ENCODE data around the gene MYOCOS.

The MYOCOS gene

DNA sequence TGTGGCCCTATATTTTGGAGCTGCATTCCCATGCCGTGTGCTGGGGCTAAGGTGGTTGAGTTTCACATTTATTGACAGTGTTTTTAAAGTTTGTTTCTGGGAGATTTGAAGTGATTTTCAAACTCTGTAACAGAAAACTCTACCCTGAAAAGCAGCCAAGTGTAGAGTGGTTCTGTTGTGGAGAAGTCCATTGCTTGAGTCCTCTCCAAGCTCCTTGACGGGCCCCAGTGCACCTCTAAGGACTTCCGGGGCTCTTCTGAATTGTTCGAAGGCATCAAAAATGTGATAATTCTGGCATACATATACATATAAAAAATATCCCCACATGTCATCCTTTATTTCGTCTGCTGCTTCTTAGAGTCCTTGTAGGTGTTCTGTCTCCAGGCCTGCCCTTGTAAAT is 5.0 kb downstream of the MYOCOS start:
- Histone ChIP-seq H3K27me3 (ENCODE audit: insufficient read depth, low read length) (no peaks in the 10 kb centered on the region), H3K4me3 (ENCODE audit: low read length) (no peak overlapping the region), H3K4me1 (ENCODE audit: insufficient read depth, low read length) (no peaks in the 10 kb centered on the region), H3K36me3 (ENCODE audit: insufficient read depth, low read depth, low read length) (no peaks in the 10 kb centered on the region), H3K27ac (ENCODE audit: low read length) (no peak overlapping the region), H3K9me3 (ENCODE audit: insufficient read depth, low read depth, low read length) (no peaks in the 10 kb centered on the region), H3K9ac (ENCODE audit: low read depth, low read length) (no peak overlapping the region)

DNA sequence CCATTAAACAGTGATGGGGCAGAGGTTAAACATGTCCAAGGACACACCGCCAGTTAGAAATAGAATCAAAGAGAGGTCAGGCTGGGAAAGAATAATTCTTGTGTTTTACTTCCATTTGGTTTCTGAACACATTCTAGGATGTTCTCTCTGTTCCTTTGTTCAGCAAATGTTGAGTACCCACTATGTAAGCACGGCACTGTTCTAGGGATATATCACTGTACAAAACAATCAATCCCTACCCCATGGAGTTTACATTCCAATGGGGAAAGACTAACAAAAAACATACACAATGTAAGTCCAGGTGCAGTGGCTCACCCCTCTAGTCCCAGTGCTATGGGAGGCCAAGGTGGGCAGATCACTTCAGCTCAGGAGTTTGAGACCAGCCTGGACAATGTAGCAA is 6.2 kb downstream of the MYOCOS start:
- H3K36me3 ChIP-seq (ENCODE audit: insufficient read depth, low read depth, low read length), result no peaks in the 10 kb centered on the region
- no peak overlapping the region for H3K27ac ChIP-seq (ENCODE audit: low read length)
- no peak overlapping the region for H3K4me3 ChIP-seq (ENCODE audit: low read length)
- no peak overlapping the region for H3K9ac ChIP-seq (ENCODE audit: low read depth, low read length)
- H3K4me1 ChIP-seq (ENCODE audit: insufficient read depth, low read length), result no peaks in the 10 kb centered on the region
- H3K9me3 ChIP-seq (ENCODE audit: insufficient read depth, low read depth, low read length), result no peaks in the 10 kb centered on the region
- no peaks in the 10 kb centered on the region for H3K27me3 ChIP-seq (ENCODE audit: insufficient read depth, low read length)

DNA sequence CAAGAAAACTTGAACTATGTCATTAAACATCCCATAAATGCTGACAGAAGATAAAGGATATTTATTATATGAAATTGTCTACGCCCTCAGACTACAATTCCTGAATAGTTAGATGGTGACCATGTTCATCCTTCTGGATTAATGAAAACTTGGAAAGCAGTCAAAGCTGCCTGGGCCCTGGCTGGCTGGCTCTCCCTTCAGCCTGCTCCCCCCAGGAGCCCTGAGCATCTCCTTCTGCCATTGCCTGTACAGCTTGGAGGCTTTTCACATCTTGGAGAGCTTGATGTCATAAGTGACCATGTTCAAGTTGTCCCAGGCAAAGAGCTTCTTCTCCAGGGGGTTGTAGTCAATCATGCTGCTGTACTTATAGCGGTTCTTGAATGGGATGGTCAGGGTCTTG is 13.6 kb downstream of the MYOCOS start:
- no peak overlapping the region for H3K9ac ChIP-seq (ENCODE audit: low read depth, low read length)
- H3K4me1 ChIP-seq (ENCODE audit: insufficient read depth, low read length), result peaks cover under 1% of the 10 kb centered on the region; the same call in 1 of the 2 replicates
- no peaks in the 10 kb centered on the region for H3K36me3 ChIP-seq (ENCODE audit: insufficient read depth, low read depth, low read length)
- no peak overlapping the region for H3K27ac ChIP-seq (ENCODE audit: low read length)
- H3K9me3 ChIP-seq (ENCODE audit: insufficient read depth, low read depth, low read length), result no peaks in the 10 kb centered on the region
- no peaks in the 10 kb centered on the region for H3K27me3 ChIP-seq (ENCODE audit: insufficient read depth, low read length)
- no peak overlapping the region for H3K4me3 ChIP-seq (ENCODE audit: low read length)

DNA sequence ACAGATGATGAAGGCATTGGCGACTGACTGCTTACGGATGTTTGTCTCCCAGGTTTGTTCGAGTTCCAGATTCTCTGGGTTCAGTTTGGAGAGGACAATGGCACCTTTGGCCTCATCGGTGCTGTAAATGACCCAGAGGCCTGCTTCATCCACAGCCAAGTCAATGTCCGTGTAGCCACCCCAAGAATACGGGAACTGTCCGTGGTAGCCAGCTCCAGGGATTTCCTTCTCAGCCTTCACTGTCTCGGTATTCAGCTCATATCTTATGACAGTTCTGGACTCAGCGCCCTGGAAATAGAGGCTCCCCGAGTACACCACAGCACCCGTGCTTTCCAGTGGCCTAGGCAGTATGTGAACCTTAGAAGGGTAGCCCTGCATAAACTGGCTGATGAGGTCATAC is 14.1 kb downstream of the MYOCOS start:
- Histone ChIP-seq H3K36me3 (ENCODE audit: insufficient read depth, low read depth, low read length) (no peaks in the 10 kb centered on the region), H3K27me3 (ENCODE audit: insufficient read depth, low read length) (no peaks in the 10 kb centered on the region), H3K9me3 (ENCODE audit: insufficient read depth, low read depth, low read length) (no peaks in the 10 kb centered on the region), H3K4me3 (ENCODE audit: low read length) (no peak overlapping the region), H3K27ac (ENCODE audit: low read length) (no peak overlapping the region), H3K4me1 (ENCODE audit: insufficient read depth, low read length) (peaks cover 5% of the 10 kb centered on the region; the same call in 1 of the 2 replicates), H3K9ac (ENCODE audit: low read depth, low read length) (no peak overlapping the region)

DNA sequence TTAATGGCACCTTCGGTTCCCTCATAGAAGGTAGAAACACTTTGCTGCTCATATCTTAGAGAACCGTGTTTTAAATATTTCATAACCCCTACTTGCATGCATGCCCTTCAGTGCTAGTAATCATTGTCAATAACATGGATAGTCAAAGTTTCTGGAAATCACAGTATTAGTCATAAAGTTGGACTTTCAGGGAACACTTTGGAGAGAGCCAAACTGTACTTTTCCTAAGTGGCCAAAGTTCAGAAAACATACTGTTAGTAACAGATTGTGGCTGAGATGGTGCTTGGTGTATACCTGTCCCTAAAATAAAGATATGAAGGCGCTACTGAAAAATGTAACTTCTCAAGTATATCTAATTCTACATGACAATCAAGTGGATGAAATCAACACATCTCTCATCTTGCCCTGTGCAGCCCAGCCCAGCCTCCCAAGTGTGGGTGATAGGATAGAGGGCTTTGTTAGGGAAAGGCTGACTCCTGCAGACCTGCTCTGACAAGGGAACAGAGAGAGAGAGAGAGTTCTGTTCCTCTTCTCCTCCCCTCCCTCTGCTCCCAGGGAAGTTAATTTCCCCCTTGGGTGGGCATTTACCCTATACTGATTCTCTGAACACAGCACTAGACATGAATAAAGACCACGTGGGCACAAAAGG is 16.0 kb downstream of the MYOCOS start:
- Histone ChIP-seq H3K4me3 (ENCODE audit: low read length) (no peak overlapping the region), H3K4me1 (ENCODE audit: insufficient read depth, low read length) (peaks cover 13% of the 10 kb centered on the region; the same call in 1 of the 2 replicates), H3K9ac (ENCODE audit: low read depth, low read length) (no peak overlapping the region), H3K27ac (ENCODE audit: low read length) (no peak overlapping the region), H3K36me3 (ENCODE audit: insufficient read depth, low read depth, low read length) (no peaks in the 10 kb centered on the region), H3K27me3 (ENCODE audit: insufficient read depth, low read length) (no peaks in the 10 kb centered on the region), H3K9me3 (ENCODE audit: insufficient read depth, low read depth, low read length) (no peaks in the 10 kb centered on the region)

DNA sequence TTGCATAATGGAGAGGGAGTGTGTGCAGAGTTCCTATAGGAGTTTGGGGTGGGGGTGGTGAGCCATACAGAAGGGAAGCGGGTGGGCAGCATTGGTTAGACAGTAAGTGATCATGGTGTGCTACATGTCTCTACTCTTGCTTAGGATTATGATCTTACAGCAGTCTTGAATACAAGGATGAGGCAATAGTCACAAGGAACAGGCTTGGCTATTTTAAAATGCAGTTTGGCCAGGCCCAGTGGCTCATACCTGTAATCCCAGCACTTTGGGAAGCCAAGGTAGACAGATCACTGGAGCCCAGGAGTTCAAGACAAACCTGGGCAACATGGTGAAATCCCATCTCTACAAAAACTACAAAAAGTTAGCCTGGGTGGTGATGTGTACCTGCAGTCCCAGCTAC is 18.2 kb downstream of the MYOCOS start:
- Histone ChIP-seq H3K27ac (ENCODE audit: low read length) (no peak overlapping the region), H3K9me3 (ENCODE audit: insufficient read depth, low read depth, low read length) (no peaks in the 10 kb centered on the region), H3K36me3 (ENCODE audit: insufficient read depth, low read depth, low read length) (no peaks in the 10 kb centered on the region), H3K4me3 (ENCODE audit: low read length) (no peak overlapping the region), H3K9ac (ENCODE audit: low read depth, low read length) (no peak overlapping the region), H3K4me1 (ENCODE audit: insufficient read depth, low read length) (peaks cover 13% of the 10 kb centered on the region; the same call in 1 of the 2 replicates), H3K27me3 (ENCODE audit: insufficient read depth, low read length) (no peaks in the 10 kb centered on the region)

DNA sequence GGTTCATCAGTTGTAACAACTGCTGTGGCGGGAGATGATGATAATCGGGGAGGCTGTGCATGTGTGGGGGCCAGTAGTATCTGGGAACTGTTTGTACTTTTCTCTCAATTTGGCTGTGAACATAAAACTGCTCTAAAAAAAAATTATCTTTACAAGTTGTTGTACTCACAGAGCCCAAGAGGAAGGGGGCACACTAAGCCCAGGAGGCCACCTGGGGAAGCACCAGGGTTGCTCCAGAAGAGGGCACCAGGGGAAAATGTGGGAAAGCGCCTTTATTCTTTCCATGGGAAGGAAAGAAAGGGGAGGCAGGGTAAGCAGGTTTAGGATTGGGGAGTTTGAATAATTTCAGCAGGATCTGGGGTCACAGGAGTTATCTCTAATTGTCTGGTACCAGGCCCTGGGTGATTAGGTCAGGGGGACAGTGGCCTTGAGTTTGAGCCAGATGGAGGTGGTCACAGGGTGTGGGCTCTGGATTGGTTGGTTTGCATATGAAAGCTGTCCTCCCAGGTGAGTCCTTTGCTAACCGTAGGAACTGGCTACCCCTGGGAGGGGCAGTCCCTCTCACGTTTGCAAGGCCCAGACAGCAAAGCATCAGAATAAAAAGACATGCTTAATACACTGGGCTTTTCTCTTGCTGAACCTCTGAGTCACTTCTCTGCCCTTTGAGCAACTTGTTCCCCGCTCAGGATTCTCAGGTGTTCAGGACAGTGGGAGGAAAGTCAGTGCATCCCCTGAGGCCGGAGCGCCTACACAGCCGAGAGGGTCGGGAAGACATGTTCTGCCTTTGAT is 19.2 kb downstream of the MYOCOS start:
- Histone ChIP-seq H3K9ac (ENCODE audit: low read depth, low read length) (peak overlapping the region; percentile 11; the same call in 1 of the 2 replicates), H3K4me3 (ENCODE audit: low read length) (peak overlapping the region; percentile 24; the same call in 1 of the 2 replicates), H3K27ac (ENCODE audit: low read length) (peak overlapping the region; percentile 26), H3K9me3 (ENCODE audit: insufficient read depth, low read depth, low read length) (no peaks in the 10 kb centered on the region), H3K27me3 (ENCODE audit: insufficient read depth, low read length) (no peaks in the 10 kb centered on the region), H3K4me1 (ENCODE audit: insufficient read depth, low read length) (peaks cover 13% of the 10 kb centered on the region; the same call in 1 of the 2 replicates), H3K36me3 (ENCODE audit: insufficient read depth, low read depth, low read length) (no peaks in the 10 kb centered on the region)

DNA sequence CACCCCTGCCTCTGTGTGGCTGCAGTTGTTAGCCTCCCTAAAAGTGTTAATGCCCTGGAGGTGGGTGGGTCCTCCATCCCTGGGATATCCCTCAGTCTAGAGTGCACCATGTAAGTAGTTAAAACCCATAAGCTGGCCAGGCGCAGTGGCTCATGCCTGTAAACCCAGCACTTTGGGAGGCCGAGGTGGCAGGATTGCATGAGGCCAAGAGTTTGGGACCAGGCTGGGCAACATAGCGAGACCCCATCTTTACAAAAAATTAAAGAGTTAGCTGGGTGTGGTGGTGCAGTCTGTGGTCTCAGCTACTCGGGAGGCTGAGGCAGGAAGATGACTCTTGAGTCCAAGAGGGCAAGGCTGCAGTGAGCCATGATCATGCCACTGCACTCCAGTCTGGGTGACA is 20.2 kb downstream of the MYOCOS start:
- peaks cover 13% of the 10 kb centered on the region; the same call in 1 of the 2 replicates for H3K4me1 ChIP-seq (ENCODE audit: insufficient read depth, low read length)
- no peaks in the 10 kb centered on the region for H3K9me3 ChIP-seq (ENCODE audit: insufficient read depth, low read depth, low read length)
- H3K36me3 ChIP-seq (ENCODE audit: insufficient read depth, low read depth, low read length), result no peaks in the 10 kb centered on the region
- H3K27ac ChIP-seq (ENCODE audit: low read length), result no peak overlapping the region
- 0 out of 2 replicates have a peak overlapping the region, but pooled peaks have one; percentile 11 for H3K9ac ChIP-seq (ENCODE audit: low read depth, low read length)
- H3K27me3 ChIP-seq (ENCODE audit: insufficient read depth, low read length), result no peaks in the 10 kb centered on the region
- H3K4me3 ChIP-seq (ENCODE audit: low read length), result no peak overlapping the region

DNA sequence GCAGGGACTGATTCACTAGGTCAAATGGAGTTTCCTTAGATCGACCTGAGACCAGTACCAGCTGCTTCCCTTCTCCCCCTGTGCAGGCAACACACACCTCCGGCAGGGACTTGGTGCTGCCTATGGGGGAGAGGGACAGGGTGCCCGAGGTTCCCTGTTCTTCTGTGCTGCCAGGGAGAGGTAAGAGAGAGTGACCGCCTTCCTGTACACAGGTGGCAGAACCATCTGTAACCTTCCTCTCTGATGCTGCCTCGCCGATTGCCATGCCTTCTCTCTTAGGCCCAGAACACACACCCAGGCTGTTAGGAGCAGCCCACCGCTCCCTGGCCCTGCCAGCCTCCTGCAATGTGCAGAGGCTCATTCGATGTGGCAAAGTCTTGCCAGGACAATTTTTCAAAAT is 21.1 kb downstream of the MYOCOS start:
- H3K36me3 ChIP-seq (ENCODE audit: insufficient read depth, low read depth, low read length), result no peaks in the 10 kb centered on the region
- no peak overlapping the region for H3K27ac ChIP-seq (ENCODE audit: low read length)
- H3K9ac ChIP-seq (ENCODE audit: low read depth, low read length), result no peak overlapping the region
- H3K4me3 ChIP-seq (ENCODE audit: low read length), result no peak overlapping the region
- no peaks in the 10 kb centered on the region for H3K9me3 ChIP-seq (ENCODE audit: insufficient read depth, low read depth, low read length)
- H3K27me3 ChIP-seq (ENCODE audit: insufficient read depth, low read length), result no peaks in the 10 kb centered on the region
- peaks cover 13% of the 10 kb centered on the region; the same call in 1 of the 2 replicates for H3K4me1 ChIP-seq (ENCODE audit: insufficient read depth, low read length)

DNA sequence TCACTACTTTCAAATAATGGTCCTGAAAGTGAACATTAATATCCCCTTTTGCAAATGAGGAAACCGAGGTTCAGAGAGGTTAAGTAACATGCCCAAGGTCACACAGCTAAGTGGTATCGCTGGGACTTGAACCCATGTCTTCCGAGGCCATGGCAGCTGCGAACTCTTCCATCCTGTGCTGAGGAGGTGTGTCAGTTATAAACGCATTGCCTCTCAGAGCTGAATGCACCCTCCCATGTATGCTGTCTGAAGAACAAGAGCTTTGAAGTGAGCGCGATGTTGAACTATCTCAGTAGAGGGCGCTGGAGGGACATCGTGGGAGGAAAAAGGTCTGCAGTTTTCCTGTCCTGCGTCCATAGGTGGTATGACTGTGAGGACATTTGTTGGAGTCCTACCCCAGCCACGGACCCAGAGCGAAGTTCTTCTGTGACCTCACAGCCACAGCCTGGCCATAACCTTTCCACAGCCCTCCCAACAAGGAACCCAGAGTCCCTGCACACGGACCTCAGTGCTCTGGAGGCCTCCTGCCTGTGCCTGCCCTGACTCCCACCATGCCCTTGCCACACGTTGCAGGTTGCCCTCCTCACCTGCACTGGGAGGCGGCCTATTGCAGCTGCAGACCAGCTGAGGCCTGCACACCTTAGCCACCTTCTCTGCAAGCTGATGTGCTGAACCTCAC is 22.9 kb downstream of the MYOCOS start:
- Histone ChIP-seq H3K9ac (ENCODE audit: low read depth, low read length) (no peak overlapping the region), H3K27me3 (ENCODE audit: insufficient read depth, low read length) (no peaks in the 10 kb centered on the region), H3K27ac (ENCODE audit: low read length) (no peak overlapping the region), H3K4me1 (ENCODE audit: insufficient read depth, low read length) (peaks cover 13% of the 10 kb centered on the region; the same call in 1 of the 2 replicates), H3K9me3 (ENCODE audit: insufficient read depth, low read depth, low read length) (no peaks in the 10 kb centered on the region), H3K36me3 (ENCODE audit: insufficient read depth, low read depth, low read length) (no peaks in the 10 kb centered on the region), H3K4me3 (ENCODE audit: low read length) (peak overlapping the region; percentile 38; the same call in 1 of the 2 replicates)

DNA sequence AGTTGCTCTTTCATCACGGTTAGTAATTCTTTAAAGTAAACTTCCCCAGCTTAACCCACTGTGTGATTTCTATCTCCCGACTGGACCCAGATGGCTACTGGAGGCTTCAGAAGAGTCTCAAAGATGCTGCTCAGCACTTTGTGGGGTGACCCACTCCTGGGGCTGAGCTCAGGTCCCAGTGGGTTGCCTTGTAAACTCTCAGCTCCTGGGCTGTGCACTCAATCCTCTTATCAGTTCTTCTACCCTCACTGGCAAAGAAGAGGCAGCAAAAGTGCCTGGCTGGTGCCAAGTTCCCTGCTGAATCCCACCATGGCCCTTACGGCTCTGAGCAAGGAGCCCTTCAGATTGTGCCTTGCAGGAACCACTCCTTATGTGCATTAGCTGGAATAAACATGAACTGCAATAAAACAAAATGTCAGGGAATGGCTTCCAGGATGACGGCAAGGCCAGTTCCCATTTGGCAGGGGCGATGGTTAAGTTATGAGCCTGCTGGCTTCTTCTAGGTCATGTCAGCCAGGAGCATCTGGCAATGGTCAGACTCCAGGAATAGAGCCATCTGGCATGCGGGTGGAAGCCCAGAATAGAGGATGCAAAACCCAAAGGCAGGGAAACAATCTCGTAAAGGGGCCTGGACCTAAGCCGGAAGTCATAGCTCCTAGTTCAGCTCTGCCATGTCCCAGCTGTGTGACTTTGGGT is 23.7 kb downstream of the MYOCOS start:
- H3K36me3 ChIP-seq (ENCODE audit: insufficient read depth, low read depth, low read length), result no peaks in the 10 kb centered on the region

More for the DNA sequence above, 23.7 kb downstream of the MYOCOS start:
- Histone ChIP-seq H3K4me1 (ENCODE audit: insufficient read depth, low read length) (peaks cover 13% of the 10 kb centered on the region; the same call in 1 of the 2 replicates), H3K4me3 (ENCODE audit: low read length) (no peak overlapping the region), H3K27ac (ENCODE audit: low read length) (no peak overlapping the region), H3K27me3 (ENCODE audit: insufficient read depth, low read length) (no peaks in the 10 kb centered on the region), H3K9me3 (ENCODE audit: insufficient read depth, low read depth, low read length) (no peaks in the 10 kb centered on the region), H3K9ac (ENCODE audit: low read depth, low read length) (no peak overlapping the region)
